ENCODE measurements around the gene BTBD8.

GRCh38 chr1:92125204-92125603, 45.1 kb downstream of the BTBD8 start:
- TF ChIP-seq CTCF (IDR thresholded peaks at IDR 0.05) (no peak), POLR2A (IDR thresholded peaks at IDR 0.05) (no peak), POLR2AphosphoS5 (IDR thresholded peaks at IDR 0.05) (no peak)

Measured in prostate gland (tissue), 2 donors.